ENCODE results near the gene SHISA7. TPM values are rescaled to one million over a fixed set of nuclear protein-coding genes. Genes with fewer than 3 reads are reported as not detected.

SHISA7 gene
- total and polyA plus RNA-seq, 2 experiments from 2014 or later: not detected

- H3K4me2 ChIP-seq (ENCODE audit: unreplicated experiment): peak overlapping the region; percentile 81
- DNase-seq: peak; percentile 28
- 16 to 23% methylated on average over 11 to 18 of the region's 18 CpGs for WGBS, 2 experiments (ENCODE audit: low coverage in 1 of 2, low lambda C conversion rate in 2 of 2, missing lambda C conversion rate in 2 of 2)
- H3K9ac ChIP-seq: peak overlapping the region; percentile 86
- no peaks in the 10 kb centered on the region for H3K36me3 ChIP-seq (ENCODE audit: low read depth)
- H3K4me1 ChIP-seq (ENCODE audit: insufficient read depth): peaks cover 24% of the 10 kb centered on the region
- peaks cover 12% of the 10 kb centered on the region for H3F3A ChIP-seq (ENCODE audit: insufficient read depth)
- no peaks in the 10 kb centered on the region for H3K9me3 ChIP-seq (ENCODE audit: low read depth)
- TF ChIP-seq EZH2phosphoT487 (IDR thresholded peaks at IDR 0.05; ENCODE audit: insufficient read depth, low read depth) (no peak), EZH2 (IDR thresholded peaks at IDR 0.05; ENCODE audit: insufficient read depth, poor library complexity, severe bottlenecking) (no peak)
- peak overlapping the region; percentile 97 for H3K27ac ChIP-seq
- H3K27me3 ChIP-seq (replicated peaks; ENCODE audit: insufficient read depth): no peaks in the 10 kb centered on the region
- peak overlapping the region; percentile 80 for H3K4me3 ChIP-seq
- H4K20me1 ChIP-seq (ENCODE audit: insufficient read depth): no peaks in the 10 kb centered on the region
- H3K9me2 ChIP-seq (ENCODE audit: insufficient read depth): no peaks in the 10 kb centered on the region
- in situ Hi-C loops (cut with MboI): no loop called here
- peak overlapping the region; percentile 65 for H2AFZ ChIP-seq
- H3K79me2 ChIP-seq (ENCODE audit: insufficient read depth): peaks cover 9% of the 10 kb centered on the region; the same call in 1 of the 2 replicates
Measured at GRCh38 chr19:55485439-55486011, 42.4 kb upstream of the SHISA7 start.

GRCh38 chr19:55484593-55485438, 41.7 kb upstream of the SHISA7 start, which contains the start of gene NAT14:
Gene NAT14, plus strand, starts transcription at chr19:55485188. Its CDS starts 521 bp downstream, at chr19:55485709.
- 3 to 4% methylated on average over 43 to 68 of the region's 78 CpGs for WGBS, 2 experiments (ENCODE audit: low coverage in 1 of 2, low lambda C conversion rate in 2 of 2, missing lambda C conversion rate in 2 of 2)

GRCh38 chr19:55483706-55484592, 40.8 kb upstream of the SHISA7 start:
- in situ Hi-C loops (cut with MboI): no loop called here
- peak overlapping the region; percentile 81 for H3K4me2 ChIP-seq (ENCODE audit: unreplicated experiment)
- no peaks in the 10 kb centered on the region for H3K9me3 ChIP-seq (ENCODE audit: low read depth)
- DNase-seq: no peak
- H3K9ac ChIP-seq: peak overlapping the region; percentile 86
- peaks cover 24% of the 10 kb centered on the region for H3K4me1 ChIP-seq (ENCODE audit: insufficient read depth)
- TF ChIP-seq EZH2phosphoT487 (IDR thresholded peaks at IDR 0.05; ENCODE audit: insufficient read depth, low read depth) (no peak), EZH2 (IDR thresholded peaks at IDR 0.05; ENCODE audit: insufficient read depth, poor library complexity, severe bottlenecking) (no peak)
- no peaks in the 10 kb centered on the region for H3K27me3 ChIP-seq (replicated peaks; ENCODE audit: insufficient read depth)
- no peak overlapping the region for H2AFZ ChIP-seq
- peak overlapping the region; percentile 97 for H3K27ac ChIP-seq
- no peaks in the 10 kb centered on the region for H4K20me1 ChIP-seq (ENCODE audit: insufficient read depth)
- peaks cover 18% of the 10 kb centered on the region for H3K79me2 ChIP-seq (ENCODE audit: insufficient read depth)
- peak overlapping the region; percentile 80 for H3K4me3 ChIP-seq
- H3K36me3 ChIP-seq (ENCODE audit: low read depth): no peaks in the 10 kb centered on the region
- 86% methylated on average over 40 to 44 of the region's 46 CpGs for WGBS, 2 experiments (ENCODE audit: low coverage in 1 of 2, low lambda C conversion rate in 2 of 2, missing lambda C conversion rate in 2 of 2)
- H3K9me2 ChIP-seq (ENCODE audit: insufficient read depth): no peaks in the 10 kb centered on the region
- peaks cover 12% of the 10 kb centered on the region for H3F3A ChIP-seq (ENCODE audit: insufficient read depth)

More at GRCh38 chr19:55484593-55485438, 41.7 kb upstream of the SHISA7 start, which contains the start of gene NAT14:
- Histone ChIP-seq H3K4me1 (ENCODE audit: insufficient read depth) (peaks cover 24% of the 10 kb centered on the region), H3K27ac (peak within 1 kb of the TSS; percentile 97), H3K9me3 (ENCODE audit: low read depth) (no peaks in the 10 kb centered on the region), H2AFZ (peak within 1 kb of the TSS; percentile 65), H3K27me3 (replicated peaks; ENCODE audit: insufficient read depth) (no peaks in the 10 kb centered on the region), H3K79me2 (ENCODE audit: insufficient read depth) (peaks cover 10% of the 10 kb centered on the region), H3K9me2 (ENCODE audit: insufficient read depth) (no peaks in the 10 kb centered on the region), H4K20me1 (ENCODE audit: insufficient read depth) (no peaks in the 10 kb centered on the region), H3K4me3 (peak within 1 kb of the TSS; percentile 80), H3K9ac (peak within 1 kb of the TSS; percentile 86), H3K4me2 (ENCODE audit: unreplicated experiment) (peak within 1 kb of the TSS; percentile 81), H3F3A (ENCODE audit: insufficient read depth) (peaks cover 12% of the 10 kb centered on the region), H3K36me3 (ENCODE audit: low read depth) (no peaks in the 10 kb centered on the region)
- TF ChIP-seq EZH2 (IDR thresholded peaks at IDR 0.05; ENCODE audit: insufficient read depth, poor library complexity, severe bottlenecking): no peak
- TF ChIP-seq EZH2phosphoT487 (IDR thresholded peaks at IDR 0.05; ENCODE audit: insufficient read depth, low read depth): no peak
- in situ Hi-C loops (cut with MboI): no loop called here
- DNase-seq: peak; percentile 77
